Parathyroid adenoma (tissue), 2 donors: Measurements from ENCODE around the gene BHLHE41.

Source experiments
- H2AFZ ChIP-seq: fragments of 300-600 bp; sonication (generic); one replicate; pipeline ENCODE4 v1.7.0; 2017; ENCODE audit warnings: antibody characterized with exemption, mild to moderate bottlenecking
- H3K27ac ChIP-seq: fragments of 300-600 bp; sonication (generic); one replicate; pipeline ENCODE4 v1.7.0; 2017
- H3K27me3 ChIP-seq: fragments of 300-600 bp; sonication (generic); one replicate; pipeline ENCODE4 v1.7.0; 2017; ENCODE audit warnings: low read length; ENCODE audit not compliant: control insufficient read depth, insufficient read depth
- H3K36me3 ChIP-seq: fragments of 300-600 bp; sonication (generic); one replicate; pipeline ENCODE4 v1.7.0; 2017; ENCODE audit warnings: low read length; ENCODE audit not compliant: control insufficient read depth, insufficient read depth
- H3K4me1 ChIP-seq: fragments of 300-600 bp; sonication (generic); one replicate; pipeline ENCODE4 v1.7.0; 2017; ENCODE audit warnings: control low read depth
- H3K4me2 ChIP-seq: fragments of 300-600 bp; sonication (generic); one replicate; pipeline ENCODE4 v1.7.0; 2017; ENCODE audit warnings: low read length
- H3K4me3 ChIP-seq: fragments of 300-600 bp; sonication (generic); one replicate; pipeline ENCODE4 v1.7.0; 2017; ENCODE audit warnings: low read depth, low read length
- H3K79me2 ChIP-seq: fragments of 300-600 bp; sonication (generic); one replicate; pipeline ENCODE4 v1.7.0; 2017; ENCODE audit warnings: control low read depth
- H3K9ac ChIP-seq: fragments of 300-600 bp; sonication (generic); one replicate; pipeline ENCODE4 v1.7.0; 2017; ENCODE audit warnings: mild to moderate bottlenecking
- H3K9me3 ChIP-seq: fragments of 300-600 bp; sonication (generic); one replicate; pipeline ENCODE4 v1.7.0; 2017; ENCODE audit warnings: low read length; ENCODE audit not compliant: control insufficient read depth
- TF ChIP-seq, protein P1 (sequence below): fragments of 300-600 bp; sonication (generic); IDR thresholded peaks from one replicate; pipeline ENCODE4 v1.7.0; 2017; ENCODE audit warnings: antibody characterized with exemption, mild to moderate bottlenecking
- donor health status: primary hyperparathyroidism.

BHLHE41 gene

DNA sequence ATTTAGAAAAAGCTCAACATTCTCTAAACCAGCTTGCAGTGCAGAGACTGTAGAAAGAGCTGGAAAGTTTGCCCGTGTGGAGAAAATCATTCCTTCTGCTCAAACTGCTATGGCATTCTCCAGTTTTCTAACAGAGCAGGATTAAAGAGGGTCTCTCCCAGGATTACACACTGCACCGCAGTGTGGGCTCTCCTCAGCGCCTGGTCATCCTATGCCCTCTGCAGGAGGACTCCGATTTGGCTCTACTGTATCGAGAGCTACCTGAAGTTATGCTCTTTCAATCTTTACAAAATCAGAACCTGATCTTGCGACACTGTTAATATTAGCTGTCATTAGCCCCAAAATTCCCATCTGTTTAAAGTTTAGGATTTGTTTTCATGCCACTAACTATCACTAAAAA lies 33.0 kb downstream of the BHLHE41 start:
- TF ChIP-seq, protein P1, sequence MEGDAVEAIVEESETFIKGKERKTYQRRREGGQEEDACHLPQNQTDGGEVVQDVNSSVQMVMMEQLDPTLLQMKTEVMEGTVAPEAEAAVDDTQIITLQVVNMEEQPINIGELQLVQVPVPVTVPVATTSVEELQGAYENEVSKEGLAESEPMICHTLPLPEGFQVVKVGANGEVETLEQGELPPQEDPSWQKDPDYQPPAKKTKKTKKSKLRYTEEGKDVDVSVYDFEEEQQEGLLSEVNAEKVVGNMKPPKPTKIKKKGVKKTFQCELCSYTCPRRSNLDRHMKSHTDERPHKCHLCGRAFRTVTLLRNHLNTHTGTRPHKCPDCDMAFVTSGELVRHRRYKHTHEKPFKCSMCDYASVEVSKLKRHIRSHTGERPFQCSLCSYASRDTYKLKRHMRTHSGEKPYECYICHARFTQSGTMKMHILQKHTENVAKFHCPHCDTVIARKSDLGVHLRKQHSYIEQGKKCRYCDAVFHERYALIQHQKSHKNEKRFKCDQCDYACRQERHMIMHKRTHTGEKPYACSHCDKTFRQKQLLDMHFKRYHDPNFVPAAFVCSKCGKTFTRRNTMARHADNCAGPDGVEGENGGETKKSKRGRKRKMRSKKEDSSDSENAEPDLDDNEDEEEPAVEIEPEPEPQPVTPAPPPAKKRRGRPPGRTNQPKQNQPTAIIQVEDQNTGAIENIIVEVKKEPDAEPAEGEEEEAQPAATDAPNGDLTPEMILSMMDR = no peak
- no peak overlapping the region for H3K4me3 ChIP-seq
- no peaks in the 10 kb centered on the region for H3K36me3 ChIP-seq
- no peak overlapping the region for H3K4me2 ChIP-seq
- no peak overlapping the region for H2AFZ ChIP-seq
- no peaks in the 10 kb centered on the region for H3K9me3 ChIP-seq
- H3K27me3 ChIP-seq = no peaks in the 10 kb centered on the region
- no peak overlapping the region for H3K27ac ChIP-seq
- H3K4me1 ChIP-seq = no peaks in the 10 kb centered on the region
- no peaks in the 10 kb centered on the region for H3K79me2 ChIP-seq
- no peak overlapping the region for H3K9ac ChIP-seq

DNA sequence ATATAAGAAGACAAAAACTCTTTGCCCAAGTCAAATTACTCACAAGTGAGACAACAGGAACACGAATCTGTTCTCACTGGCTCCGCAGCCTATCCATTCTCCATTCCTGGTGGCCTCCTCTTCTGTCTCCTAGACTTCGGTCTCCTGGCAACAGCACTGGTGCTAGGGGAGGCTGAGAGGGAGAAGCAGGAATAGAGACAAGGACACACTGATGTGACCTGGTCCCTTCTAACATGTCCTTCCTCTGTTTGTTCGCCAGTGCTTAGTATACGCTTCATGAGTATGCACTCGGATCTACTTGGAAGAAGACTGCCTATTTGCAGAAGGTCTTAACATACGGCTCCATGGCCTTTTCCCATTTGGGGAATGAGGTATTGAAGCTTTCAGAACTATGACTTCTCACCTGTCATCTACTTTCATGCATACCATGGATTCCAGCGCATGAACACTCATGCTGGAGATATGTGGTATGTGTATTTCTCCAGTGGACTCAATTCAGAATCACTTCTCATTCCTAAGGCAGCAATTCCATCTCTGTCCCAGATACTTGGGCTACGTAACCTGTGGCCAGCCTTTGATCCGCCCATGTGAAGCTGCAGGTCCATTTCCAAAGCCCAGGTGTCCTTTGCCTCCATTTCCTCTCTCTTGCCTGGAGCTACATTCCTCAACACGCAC lies 33.9 kb downstream of the BHLHE41 start:
- H3K4me3 ChIP-seq = no peak overlapping the region
- no peaks in the 10 kb centered on the region for H3K4me1 ChIP-seq
- no peaks in the 10 kb centered on the region for H3K79me2 ChIP-seq
- no peaks in the 10 kb centered on the region for H3K9me3 ChIP-seq
- no peak overlapping the region for H2AFZ ChIP-seq
- TF ChIP-seq, protein P1 = no peak
- no peak overlapping the region for H3K4me2 ChIP-seq
- no peak overlapping the region for H3K9ac ChIP-seq
- H3K27me3 ChIP-seq = no peaks in the 10 kb centered on the region
- H3K36me3 ChIP-seq = no peaks in the 10 kb centered on the region
- no peak overlapping the region for H3K27ac ChIP-seq

DNA sequence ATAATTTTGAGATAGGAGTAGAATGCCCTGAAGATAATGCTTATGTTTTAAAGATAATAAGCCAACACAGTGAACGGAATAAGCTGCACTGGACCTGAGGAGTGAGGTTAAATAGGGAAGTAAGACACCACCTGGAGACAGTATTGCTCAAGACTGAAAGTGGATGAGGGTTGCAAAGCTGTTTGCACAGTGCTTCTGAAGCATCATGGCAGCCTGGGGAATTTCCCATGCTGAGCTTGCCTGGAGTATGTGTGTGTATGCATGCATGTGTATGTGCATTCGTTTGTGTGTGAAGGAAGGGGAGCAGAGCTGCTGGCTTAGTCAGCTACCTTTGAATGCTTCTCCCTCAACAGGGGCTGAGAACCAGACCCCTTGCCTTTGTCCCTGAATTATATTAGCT lies 35.8 kb downstream of the BHLHE41 start:
- H3K9me3 ChIP-seq = no peaks in the 10 kb centered on the region

DNA sequence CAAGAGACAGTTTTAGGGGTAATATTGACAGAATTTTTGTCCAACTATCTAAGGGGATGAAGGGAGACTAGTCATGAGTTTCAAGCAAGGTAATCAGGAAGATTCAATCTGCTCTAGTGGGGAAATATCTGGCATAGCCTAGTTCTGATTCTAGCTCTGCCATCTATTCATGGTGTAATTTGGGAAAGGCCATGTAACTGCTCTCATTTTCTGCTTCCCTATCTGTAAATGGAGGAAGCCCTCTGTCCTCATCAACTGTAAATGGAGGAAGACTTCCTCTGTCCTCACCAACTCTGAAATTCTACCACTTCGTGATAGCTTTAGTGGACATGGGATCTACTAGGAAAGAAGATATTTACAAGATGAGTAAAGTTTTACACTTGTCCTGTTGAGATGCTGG lies 37.9 kb downstream of the BHLHE41 start:
- no peak overlapping the region for H2AFZ ChIP-seq
- H3K4me1 ChIP-seq = no peaks in the 10 kb centered on the region
- H3K79me2 ChIP-seq = no peaks in the 10 kb centered on the region
- no peaks in the 10 kb centered on the region for H3K36me3 ChIP-seq
- H3K9me3 ChIP-seq = no peaks in the 10 kb centered on the region
- no peak overlapping the region for H3K4me3 ChIP-seq
- H3K9ac ChIP-seq = no peak overlapping the region
- H3K27ac ChIP-seq = no peak overlapping the region
- TF ChIP-seq, protein P1 = no peak
- no peaks in the 10 kb centered on the region for H3K27me3 ChIP-seq
- H3K4me2 ChIP-seq = no peak overlapping the region

More for the DNA sequence above, 35.8 kb downstream of the BHLHE41 start:
- TF ChIP-seq, protein P1 = no peak
- Histone ChIP-seq H3K4me1 (no peaks in the 10 kb centered on the region), H3K4me3 (no peak overlapping the region), H3K27me3 (no peaks in the 10 kb centered on the region), H2AFZ (no peak overlapping the region), H3K9ac (no peak overlapping the region), H3K79me2 (no peaks in the 10 kb centered on the region), H3K4me2 (no peak overlapping the region), H3K36me3 (no peaks in the 10 kb centered on the region), H3K27ac (no peak overlapping the region)

DNA sequence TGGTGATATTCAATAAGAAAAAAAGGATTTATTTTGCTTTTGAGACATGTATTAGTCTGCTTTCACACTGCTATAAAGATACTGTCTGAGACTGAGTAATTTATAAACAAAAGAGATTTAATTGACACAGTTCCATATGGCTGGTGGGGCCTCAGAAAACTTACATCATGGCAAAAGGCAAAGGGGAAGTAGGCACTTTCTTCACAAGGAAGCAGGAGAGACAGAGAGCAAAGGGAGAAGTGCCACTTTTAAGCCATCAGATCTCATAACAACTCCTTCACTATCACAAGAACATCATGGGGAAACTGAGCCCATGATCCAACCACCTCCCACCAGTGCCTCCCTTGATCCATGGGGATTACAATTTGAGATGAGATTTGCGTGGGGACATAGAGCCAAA lies 43.9 kb downstream of the BHLHE41 start:
- Histone ChIP-seq H3K27me3 (no peaks in the 10 kb centered on the region), H3K27ac (no peak overlapping the region), H3K4me3 (no peak overlapping the region), H3K36me3 (no peaks in the 10 kb centered on the region), H3K4me2 (no peak overlapping the region), H2AFZ (no peak overlapping the region), H3K4me1 (no peaks in the 10 kb centered on the region), H3K9me3 (no peaks in the 10 kb centered on the region), H3K9ac (no peak overlapping the region), H3K79me2 (no peaks in the 10 kb centered on the region)
- TF ChIP-seq, protein P1 = no peak
